GM18520 (cell line): ENCODE results near the gene FEM1C.
A peak's percentile ranks its signal among the peaks of the same experiment; 100 is the strongest.

Experiments used
- ATAC-seq: cut with Tn5 transposase; IDR thresholded peaks from one replicate; pipeline ENCODE4 v1.9.1; 2021; ENCODE audit not compliant: unreplicated experiment

FEM1C gene

DNA sequence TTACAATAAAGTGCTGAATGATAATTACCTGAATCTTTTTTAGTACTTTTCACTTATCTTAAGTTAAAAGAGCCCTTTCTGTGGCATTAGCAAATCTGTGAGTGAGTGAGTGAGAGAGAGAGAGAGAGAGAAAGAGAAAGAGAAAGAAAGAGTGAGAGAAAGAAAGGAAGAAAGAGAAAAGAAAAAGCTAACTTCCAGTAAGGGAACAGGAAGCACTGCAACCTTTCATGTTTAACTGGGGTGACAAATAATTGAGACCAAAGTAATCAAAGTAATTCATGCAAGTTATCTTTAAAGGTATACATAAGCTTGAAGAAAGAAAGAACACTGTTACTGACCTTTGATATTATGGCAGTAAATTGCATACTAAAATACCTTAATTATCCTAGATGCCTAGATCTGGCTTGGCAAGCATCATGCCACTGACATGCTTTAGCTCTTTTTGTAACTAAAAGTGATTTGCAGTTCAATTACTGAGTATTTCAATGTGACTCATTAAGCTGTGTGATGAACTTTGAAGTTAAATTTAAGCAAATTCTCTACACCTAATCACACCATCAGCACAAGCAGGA, 21.7 kb downstream of the FEM1C start:
- no peak for ATAC-seq

DNA sequence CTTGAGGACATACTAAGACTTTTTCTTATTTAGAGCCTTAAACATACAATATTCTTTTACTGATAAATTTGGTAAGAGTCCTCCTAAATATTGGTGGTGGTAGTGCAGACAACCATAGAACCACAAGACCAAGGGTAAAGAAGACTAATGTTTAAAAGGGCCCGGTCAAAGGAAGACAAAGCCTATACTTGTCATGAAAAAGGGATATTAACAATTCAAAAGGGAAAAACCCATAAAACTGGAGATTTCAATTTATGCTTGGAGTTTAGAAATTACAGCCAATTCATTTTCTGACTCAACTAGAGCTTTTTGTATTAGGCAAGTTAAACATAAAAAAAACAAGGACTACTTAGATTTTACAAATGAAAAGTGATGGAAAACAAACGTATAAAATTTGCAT, 24.4 kb downstream of the FEM1C start:
- ATAC-seq, result no peak

DNA sequence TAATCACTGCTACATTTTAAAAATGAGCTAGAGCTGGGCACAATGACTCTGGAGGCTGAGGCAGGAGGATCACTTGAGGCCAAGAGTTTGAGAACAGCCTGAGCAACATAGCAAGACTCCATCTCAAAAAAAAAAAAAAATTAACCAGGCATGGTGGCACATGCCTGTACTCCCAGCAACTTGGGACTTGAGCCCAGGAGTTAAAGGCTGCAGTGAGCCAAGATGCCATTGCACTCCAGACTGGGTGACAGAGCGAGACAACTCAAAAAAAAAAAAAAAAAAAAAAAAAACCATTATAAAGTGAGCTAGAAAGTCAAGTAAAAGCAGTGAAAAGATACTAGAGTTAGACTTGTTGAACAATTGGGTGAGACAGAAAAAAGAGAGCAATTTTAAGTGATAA, 28.2 kb downstream of the FEM1C start:
- no peak for ATAC-seq

DNA sequence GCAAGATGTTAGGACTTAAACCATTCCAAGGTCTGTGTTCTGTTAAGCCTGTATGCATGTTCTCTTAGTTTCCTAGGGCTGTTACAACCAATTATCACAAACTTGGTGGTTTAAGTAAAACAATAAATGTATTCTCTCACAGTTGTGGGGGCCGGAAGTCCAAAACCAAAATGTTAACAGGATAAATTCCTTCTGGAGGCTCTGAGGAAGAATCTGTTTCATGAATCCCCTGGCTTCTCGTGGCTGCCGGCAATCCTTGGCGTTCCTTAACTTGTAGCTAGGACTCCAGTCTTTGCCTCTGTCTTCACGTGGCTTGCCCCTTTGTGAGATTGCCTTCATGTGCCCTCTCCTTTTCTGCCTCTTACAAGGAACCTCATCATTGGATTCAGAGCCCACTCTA, 30.4 kb downstream of the FEM1C start:
- no peak for ATAC-seq

DNA sequence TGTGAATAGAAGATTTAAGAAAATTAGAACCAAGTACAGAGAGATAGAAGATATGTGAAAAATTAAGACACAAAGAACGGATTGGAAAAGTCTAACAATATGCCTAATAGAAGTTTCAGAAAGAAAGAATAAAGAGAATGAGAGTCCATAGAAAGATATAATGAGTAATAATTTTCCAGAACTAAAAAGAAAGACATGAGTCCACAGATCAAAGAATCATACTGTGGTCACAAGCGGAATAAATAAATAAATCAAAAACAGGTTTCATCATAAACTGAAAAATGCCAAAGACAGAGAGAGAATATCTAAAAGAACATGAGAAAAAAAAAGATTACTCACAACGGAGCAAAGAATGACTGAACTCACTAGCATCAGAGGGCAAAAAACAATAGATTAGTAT, 32.9 kb downstream of the FEM1C start:
- ATAC-seq, result no peak

DNA sequence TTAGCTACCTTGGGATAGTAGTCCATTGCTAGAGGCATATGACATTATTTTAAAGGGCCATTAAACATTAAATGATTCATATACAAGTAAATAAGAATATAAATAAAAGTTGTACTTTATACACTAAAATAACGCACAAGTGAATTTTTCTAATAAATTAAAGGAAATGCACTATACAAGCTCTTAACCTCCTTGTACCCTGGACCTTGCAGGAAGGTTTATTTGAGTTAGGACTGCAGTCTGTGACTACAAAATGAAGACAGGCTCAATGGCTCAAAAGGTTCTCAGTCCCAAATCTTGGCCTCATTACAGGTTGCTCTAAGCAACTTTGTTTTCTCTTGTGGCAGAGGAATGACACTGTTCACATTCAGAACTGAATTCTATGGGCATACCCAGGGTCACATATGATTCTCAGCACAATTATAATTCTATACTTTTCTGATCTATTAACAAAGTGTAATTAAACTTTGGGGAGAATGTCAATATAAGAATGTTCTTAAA, 34.4 kb downstream of the FEM1C start:
- no peak for ATAC-seq

DNA sequence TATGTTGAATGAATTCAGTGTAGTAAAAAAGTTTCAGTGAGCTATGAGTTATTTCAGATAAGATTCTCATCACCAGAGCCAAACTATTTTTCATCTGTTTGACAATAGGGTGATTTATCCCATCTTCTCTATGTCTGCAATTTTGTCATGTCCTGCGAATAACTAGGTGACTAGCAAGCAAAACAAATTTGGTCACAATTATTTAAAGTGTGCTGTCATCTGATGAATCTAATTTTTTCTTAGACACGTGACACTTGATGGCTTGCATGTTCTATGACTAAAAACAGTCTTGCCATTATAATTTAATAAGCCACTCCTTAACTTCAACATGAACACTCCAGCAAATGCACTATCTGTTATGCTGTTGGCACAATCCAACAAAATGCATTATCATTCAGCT, 35.0 kb downstream of the FEM1C start:
- ATAC-seq, result no peak

DNA sequence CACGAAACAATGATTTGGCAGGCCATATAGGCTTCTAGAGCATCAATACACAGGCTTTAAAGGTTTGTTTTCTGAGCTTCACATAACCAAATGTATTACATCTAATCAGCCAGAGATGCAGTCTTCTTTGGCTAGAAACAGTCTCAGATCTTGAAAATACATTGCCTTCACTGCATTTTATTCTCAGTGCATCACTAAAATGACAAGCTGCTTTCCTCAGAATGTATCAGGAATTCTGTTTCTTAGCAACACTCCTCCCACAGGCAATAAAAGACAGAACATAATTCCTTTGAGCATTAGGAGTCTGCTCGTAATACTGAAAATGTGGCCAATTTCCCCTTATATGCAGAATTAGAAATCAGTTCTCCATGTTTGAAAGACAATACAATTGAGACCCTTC, 36.9 kb downstream of the FEM1C start:
- no peak for ATAC-seq

DNA sequence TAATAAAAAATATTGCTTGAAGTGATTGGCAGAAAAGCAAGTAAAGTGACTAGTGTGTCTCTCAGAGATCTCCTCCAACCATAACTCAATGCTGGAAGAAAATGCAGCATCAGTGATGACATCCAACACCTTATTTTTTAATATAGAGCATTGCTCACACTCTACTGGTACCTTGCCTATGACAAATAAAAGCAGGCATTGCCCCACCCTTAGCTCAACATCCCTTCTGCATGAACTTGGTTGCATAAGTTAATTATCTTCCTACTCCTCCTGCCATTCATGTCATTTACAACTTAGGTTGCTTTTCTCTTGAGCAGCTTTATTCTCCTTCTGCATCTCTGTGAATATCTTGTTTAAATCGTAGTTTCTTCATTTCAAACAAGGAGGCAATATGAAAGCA, 41.2 kb downstream of the FEM1C start:
- no peak for ATAC-seq

DNA sequence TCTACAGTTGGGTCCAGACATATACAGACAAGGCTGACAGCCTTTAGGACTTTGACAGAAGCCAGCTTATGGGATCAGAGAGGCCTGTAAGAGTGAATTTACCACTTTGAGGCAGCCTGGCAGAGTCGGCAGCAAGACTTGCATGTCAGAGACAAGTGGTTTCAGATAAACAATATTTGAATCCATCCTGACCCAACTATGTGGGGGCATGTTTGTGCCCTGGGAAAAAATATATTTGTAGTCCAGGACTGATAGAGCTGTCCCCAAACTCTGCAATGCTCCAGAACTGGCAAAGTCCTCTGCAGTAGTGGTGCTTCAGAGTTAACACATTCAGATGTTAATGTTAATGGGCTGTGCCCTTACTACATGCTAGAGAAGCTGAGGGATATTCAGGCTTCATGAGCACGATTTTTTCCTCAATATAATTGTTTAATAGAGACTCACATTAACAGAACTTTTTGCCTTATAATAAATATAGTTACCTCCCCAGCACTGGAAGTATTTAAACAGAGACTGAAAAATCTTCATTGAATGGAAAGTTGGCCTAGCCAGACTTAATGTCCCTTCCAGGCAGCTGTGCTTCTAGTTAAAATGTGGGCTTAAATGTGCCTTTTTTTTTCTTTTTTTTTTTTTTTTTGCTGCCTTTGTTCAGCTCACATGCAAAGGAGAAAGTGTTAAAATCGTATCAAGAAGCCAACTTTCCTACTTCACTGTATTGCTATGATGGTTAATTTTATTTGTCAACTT, 42.9 kb downstream of the FEM1C start:
- ATAC-seq, result no peak

DNA sequence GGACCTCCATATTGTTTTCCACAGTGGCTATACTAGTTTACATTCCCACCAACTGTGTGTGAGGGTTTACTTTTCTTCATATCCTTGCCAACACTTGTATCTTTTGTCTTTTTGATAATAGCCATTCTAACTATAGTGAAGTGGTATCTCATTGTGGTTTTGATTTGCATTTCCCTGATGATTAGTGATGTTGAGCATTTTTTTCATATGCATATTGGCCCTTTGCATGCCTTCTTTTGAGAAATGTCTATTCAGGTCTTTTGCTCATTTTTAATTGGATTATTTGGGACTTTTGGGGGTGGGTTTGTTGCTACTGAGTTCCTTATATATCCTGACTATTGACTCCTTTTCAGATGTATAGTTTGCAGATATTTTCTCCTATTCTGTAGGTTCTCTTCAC, 44.4 kb downstream of the FEM1C start:
- no peak for ATAC-seq

DNA sequence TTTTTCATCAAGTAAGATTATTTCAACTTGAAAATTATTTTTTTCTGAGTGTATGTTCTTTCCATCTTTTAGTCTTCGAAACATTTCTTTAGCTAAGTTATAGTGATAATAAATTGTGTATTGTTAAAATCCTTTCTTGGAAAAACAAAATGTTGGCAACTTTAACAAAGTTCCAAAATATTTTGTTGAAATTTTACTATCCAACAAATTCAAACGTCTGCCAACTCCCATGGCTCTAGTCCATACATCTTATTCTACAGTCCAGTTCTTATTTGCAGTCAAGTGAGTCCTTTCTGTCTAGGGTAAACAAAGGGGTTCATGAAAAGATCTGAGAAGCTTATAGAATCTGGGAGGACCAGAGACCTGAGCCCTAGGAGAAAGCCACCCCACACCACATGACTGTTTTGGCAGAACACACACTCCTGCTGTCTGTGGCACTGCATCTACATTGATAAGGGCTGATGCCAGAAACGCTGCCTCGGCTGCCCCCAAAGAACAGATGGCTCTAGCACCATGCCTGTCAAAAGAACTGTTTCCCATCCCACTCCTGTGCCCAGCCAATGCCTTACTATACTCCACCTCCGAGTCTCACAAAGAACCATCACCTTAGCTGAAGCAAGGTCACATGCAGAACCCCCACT, 47.5 kb downstream of the FEM1C start:
- no peak for ATAC-seq

- peak; percentile 32 for ATAC-seq
Measured at GRCh38 chr5:115494570-115495289, 49.8 kb downstream of the FEM1C start.

DNA sequence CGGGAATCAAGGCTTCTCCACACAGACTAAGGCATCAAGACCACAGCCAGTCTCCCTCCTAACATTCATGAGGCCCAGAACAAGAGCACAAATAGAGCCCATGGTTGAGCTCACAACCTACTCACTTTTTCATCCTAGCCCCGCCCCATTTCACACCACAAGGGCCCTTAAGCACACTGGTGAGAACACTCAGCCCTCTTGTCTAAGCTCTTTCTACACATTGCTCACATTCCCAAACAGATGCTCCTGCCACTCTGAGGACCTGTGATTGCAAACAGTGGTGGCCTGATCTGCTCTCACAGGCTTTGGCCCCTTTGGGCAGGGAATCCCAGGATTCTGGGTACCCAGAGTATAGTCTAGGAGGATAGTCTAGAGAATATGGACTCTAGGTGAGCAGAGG, 54.0 kb downstream of the FEM1C start:
- no peak for ATAC-seq

GRCh38 chr5:115489733-115490132, 54.8 kb downstream of the FEM1C start:
- no peak for ATAC-seq

DNA sequence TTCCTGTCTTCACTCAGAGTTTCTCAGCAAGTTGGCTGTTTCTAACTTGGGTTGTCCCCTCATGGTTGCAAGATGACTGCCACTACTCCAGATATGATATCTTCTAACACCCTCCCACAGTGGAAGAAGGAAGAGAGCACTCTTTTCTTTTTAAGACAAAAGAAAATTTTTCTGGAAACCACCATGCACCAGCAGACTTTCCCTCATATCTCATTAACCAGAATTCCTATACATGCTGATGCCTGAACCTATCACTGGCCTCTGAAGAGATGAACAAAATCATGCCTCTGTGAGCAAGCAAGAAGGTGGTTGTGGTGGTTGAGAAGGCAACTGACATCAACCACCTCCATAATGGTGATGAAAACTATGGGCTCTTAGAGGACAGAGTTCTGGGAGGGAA, 56.8 kb downstream of the FEM1C start:
- peak; percentile 59 for ATAC-seq

DNA sequence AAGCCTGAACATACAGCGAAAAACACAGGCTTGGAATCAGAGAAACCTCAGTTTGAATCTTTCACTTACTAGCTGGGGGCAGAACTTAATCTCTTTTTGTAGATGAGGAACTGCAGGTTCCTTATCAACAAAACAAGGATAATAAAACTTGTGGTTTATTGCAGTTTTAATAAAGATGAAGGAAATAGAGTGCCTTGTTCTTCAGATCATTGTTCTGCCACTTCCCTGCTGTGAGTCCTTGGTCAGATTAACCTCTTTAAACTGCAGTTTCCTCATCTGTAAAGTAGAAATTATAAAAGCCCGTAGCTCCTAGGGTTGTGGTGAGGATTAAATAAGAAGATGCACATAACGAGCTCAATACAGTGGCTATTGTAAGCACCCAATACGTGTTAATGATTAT, 57.4 kb downstream of the FEM1C start:
- peak; percentile 2 for ATAC-seq

- ATAC-seq, result no peak
Measured at GRCh38 chr5:115486728-115487127, 57.8 kb downstream of the FEM1C start.

GRCh38 chr5:115484368-115484767, 60.2 kb downstream of the FEM1C start:
- no peak for ATAC-seq

DNA sequence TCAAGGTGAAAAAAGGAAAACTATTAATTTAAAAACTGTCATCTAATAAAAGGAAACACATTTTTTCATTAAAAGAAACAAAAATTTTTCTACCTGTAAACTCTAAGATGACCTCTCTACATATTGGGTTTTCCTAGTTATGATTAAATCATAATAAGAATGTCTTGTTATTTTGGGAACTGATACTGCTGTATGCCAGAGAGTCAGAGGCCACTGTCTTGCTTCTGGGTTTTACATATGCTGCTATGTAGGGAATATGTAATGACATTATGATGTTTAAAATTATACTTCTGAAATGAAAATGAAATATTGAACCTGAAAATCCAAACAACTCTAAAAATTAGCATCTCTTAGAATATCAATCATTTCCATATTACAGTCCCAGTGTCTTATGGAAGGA, 63.7 kb downstream of the FEM1C start:
- no peak for ATAC-seq

DNA sequence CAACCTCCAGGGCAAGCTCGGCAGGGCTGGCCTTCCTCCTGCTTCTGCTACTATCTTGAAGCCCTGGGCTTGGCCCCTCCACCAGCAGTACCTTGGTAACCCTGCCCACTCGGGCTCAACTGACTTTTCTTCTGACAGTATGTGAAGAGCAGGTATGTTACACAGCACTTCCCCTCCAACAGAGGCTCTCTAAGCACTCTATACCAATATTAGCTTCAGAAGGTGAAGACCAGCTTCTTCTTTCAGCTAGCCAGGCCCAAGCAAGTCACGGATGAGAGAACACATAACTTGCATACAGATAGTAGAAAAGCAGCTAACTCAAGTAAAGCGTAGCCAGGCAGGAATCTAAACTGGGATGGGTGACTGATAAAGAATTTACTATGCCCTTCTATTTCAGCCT, 64.3 kb downstream of the FEM1C start:
- ATAC-seq, result no peak
